Fibroblast of pulmonary artery (primary cell): ENCODE results near the gene ARMC3.

Source experiments
- DNase-seq: peaks from one replicate; pipeline ENCODE4 v3.0.0-alpha.2; 2010; ENCODE audit warnings: low read depth
- H3K4me3 ChIP-seq: replicated peaks from 2 replicates; pipeline ENCODE4 v1.5.1; 2011; ENCODE audit warnings: low read depth, mild to moderate bottlenecking, control low read depth, low read length, moderate library complexity
- TF ChIP-seq, protein P1 (sequence below): IDR thresholded peaks from 2 replicates; pipeline ENCODE4 v1.5.1; 2011; ENCODE audit warnings: mild to moderate bottlenecking, control low read depth, low read length, inconsistent platforms; ENCODE audit errors: missing control alignments

The ARMC3 gene

DNA sequence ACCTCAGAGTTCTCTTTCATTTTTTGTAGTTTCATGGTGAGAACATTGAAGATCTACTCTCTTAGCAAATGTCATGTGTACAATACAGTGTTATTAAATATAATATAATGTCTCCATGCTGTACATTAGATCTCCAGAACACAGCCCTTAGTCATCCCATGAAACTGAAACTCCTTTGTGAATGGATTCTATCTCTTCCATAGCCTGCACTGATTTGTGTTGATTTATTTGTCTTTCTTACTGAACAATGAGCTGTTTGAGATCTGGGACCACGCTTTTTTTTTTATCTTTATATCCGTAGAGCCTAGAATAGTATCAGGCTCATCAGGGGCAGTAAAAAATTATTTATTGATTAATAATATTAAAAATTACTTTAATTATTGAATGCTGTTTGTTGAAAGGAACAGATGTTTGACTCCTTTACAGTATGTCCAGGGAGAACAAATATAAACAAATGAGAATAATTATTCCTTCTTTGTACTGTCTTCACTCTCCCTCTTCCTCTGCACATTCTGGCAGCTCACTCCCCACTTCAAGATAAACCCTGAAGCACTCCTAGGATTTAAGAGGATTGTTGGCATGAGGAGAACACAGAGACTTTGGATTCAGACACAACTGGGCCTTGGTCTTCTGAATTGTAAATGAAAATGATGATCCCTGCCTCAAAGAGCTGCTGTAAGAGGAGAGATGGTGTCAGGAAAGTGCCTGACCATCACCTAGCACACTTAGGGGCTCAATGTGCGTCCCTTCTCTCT, 85.9 kb downstream of the ARMC3 start:
- no peak for DNase-seq
- no peak overlapping the region for H3K4me3 ChIP-seq
- TF ChIP-seq, protein P1, sequence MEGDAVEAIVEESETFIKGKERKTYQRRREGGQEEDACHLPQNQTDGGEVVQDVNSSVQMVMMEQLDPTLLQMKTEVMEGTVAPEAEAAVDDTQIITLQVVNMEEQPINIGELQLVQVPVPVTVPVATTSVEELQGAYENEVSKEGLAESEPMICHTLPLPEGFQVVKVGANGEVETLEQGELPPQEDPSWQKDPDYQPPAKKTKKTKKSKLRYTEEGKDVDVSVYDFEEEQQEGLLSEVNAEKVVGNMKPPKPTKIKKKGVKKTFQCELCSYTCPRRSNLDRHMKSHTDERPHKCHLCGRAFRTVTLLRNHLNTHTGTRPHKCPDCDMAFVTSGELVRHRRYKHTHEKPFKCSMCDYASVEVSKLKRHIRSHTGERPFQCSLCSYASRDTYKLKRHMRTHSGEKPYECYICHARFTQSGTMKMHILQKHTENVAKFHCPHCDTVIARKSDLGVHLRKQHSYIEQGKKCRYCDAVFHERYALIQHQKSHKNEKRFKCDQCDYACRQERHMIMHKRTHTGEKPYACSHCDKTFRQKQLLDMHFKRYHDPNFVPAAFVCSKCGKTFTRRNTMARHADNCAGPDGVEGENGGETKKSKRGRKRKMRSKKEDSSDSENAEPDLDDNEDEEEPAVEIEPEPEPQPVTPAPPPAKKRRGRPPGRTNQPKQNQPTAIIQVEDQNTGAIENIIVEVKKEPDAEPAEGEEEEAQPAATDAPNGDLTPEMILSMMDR, result no peak

DNA sequence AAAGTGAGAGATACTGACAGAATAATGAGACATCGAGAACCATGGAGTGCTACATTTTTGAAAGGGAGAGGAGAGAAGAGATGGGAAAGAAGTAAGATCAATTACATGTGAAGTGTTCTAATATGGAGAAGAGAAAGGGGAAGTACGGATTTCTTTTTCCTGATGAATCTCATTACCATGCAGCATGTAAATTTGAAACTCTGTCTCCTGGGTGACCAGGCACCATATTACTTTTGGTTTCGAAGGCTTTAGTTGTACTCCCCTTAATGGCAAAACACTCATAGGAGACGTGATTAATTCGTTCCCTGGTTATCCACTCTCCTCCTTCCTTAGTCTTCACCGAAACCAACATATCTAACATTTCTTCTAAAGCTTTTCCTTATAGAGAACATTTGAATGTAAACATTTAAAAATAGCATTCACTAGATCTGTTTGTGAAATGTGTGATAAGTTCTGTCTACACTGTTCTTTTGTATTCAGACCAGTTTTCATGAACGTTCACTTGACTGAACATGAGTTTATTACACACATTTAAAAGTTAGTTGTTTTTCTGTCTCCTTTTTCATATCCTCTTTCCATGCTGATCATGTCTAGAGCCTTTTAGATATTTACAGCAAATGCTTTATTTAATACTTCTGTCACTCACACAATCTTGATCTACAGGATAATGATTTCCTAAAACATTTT, 87.3 kb downstream of the ARMC3 start:
- no peak for DNase-seq
- TF ChIP-seq, protein P1, result no peak
- no peak overlapping the region for H3K4me3 ChIP-seq

DNA sequence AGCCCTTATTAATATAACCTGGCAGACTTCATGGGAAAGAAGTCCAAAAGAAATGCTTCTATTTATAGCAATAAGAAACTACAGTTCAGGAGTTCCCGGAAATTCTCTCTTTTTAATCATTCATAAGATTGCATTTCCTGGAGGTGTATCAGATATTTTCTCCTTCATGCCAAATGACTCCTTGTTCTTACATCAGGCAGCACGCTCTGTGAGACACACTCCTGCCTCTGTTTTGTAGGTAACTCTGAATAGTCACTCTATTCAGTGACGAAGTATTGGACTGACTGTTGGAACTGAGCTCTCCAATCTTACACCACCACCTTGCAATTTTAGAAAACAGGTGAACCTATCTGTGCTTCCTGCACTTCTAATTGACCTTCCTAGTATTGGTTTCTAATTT, 88.8 kb downstream of the ARMC3 start:
- TF ChIP-seq, protein P1, result no peak
- DNase-seq, result no peak
- H3K4me3 ChIP-seq, result no peak overlapping the region

DNA sequence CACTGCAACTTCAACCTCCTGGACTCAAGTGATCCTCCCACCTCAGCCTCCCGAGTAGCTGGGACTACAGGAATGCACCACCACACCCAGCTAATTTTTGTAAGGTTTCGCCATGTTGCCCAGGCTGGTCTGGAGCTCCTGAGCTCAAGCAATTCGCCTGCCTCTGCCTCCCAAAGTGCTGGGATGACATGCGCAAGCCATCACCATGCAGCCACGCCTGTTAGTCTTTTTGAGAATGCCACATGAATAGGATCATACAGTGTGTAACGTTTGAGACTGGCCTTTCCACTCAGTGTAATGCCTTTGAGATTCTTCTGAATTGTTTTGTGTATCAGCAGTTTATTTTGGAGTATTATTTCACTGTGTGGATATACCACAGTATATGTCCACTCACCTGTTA, 91.8 kb downstream of the ARMC3 start:
- TF ChIP-seq, protein P1, result no peak
- no peak for DNase-seq
- no peak overlapping the region for H3K4me3 ChIP-seq

DNA sequence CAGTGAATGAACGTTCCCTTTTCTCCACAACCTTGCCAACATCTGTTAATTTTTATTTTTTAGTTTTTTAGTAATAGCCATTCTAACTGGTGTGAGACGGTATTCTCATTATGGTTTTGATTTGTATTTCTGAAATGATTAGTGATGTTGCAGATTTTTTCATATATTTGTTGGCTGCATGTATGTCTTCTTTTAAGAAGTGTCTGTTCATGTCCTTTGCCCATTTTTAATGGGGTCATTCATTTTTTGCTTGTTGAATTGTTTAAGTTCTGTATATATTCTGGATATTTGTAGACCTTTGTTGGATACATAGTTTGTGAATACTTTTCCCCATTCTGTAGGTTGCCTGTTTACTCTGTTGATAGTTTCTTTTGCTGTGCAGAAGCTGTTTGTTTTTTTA, 93.6 kb downstream of the ARMC3 start:
- no peak for DNase-seq
- TF ChIP-seq, protein P1, result no peak
- no peak overlapping the region for H3K4me3 ChIP-seq

DNA sequence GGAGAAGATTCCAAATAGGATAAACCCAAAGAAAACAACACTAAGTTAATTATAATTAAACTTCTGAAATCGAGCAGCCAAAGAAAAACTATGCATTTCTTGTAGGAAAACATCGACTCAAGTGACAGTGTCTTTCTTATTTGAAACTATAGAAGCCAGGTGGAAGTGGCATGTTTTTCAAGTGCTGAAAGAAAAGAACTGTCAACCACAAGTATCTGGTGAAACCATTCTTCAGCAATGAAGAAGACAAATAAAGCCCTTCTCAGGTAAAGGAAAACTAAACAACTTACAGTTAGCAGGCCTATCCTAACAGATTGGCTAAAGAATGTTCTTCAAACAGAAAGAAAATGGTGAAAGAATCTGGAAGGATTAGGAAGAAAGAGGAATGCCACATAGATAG, 96.1 kb downstream of the ARMC3 start:
- no peak for DNase-seq

More for the DNA sequence above, 96.1 kb downstream of the ARMC3 start:
- no peak overlapping the region for H3K4me3 ChIP-seq
- TF ChIP-seq, protein P1, result no peak
